Upper lobe of left lung (tissue), 6 donors: ENCODE results near the gene NR2C2. TPM values are rescaled to one million over a fixed set of nuclear protein-coding genes. Genes with fewer than 3 reads are reported as not detected.

Experiments
- ATAC-seq, 2 donors: fragments of 200-7000 bp; cut with Tn5 transposase; one replicate each; pipeline ENCODE4 v1.9.1; 2022; ENCODE audit warnings: mild to moderate bottlenecking in 2 of 2, moderate library complexity in 2 of 2; ENCODE audit not compliant: low FRiP score in 2 of 2
- DNase-seq, 2 donors: peaks; one replicate each; pipeline ENCODE4 v3.0.0-alpha.2; 2019 to 2020
- H3K27ac ChIP-seq, 4 donors: fragments of 200-600 bp; sonication (generic); one replicate each; pipeline ENCODE4 v1.5.1; 2016 to 2019
- H3K27me3 ChIP-seq, 4 donors: fragments of 200-600 bp; sonication (generic); one replicate each; pipeline ENCODE4 v1.5.1; 2017 to 2019
- H3K36me3 ChIP-seq, 4 donors: fragments of 200-600 bp; sonication (generic); one replicate each; pipeline ENCODE4 v1.5.1; 2016 to 2019
- H3K4me1 ChIP-seq, 4 donors: fragments of 200-600 bp; sonication (generic); one replicate each; pipeline ENCODE4 v1.5.1; 2018 to 2019
- H3K4me3 ChIP-seq, 4 donors: fragments of 200-600 bp; sonication (generic); one replicate each; pipeline ENCODE4 v1.5.1; 2017 to 2019; ENCODE audit warnings: mild to moderate bottlenecking in 2 of 4, moderate library complexity in 1 of 4
- H3K9me3 ChIP-seq, 4 donors: fragments of 200-600 bp; sonication (generic); one replicate each; pipeline ENCODE4 v1.5.1; 2018 to 2019
- EP300 ChIP-seq, 4 donors: sonication (generic); formaldehyde crosslinking; IDR thresholded peaks; one replicate each; pipeline ENCODE4 v1.5.1; 2017; ENCODE audit warnings: antibody characterized with exemption in 4 of 4, control low read depth in 2 of 4
- POLR2A ChIP-seq, 4 donors: fragments of 450-650 bp; IDR thresholded peaks; one replicate each; pipeline ENCODE4 v1.5.1; 2016 to 2017; ENCODE audit warnings: antibody characterized with exemption in 4 of 4, mild to moderate bottlenecking in 2 of 4
- POLR2AphosphoS5 ChIP-seq, 2 donors: sonication (generic); formaldehyde crosslinking; IDR thresholded peaks; one replicate each; pipeline ENCODE4 v1.5.1; 2017; ENCODE audit warnings: antibody characterized with exemption in 2 of 2
- WGBS, 2 donors: methylation state at CpG; one replicate each; pipeline ENCODE4 v1.1.5; 2017 to 2018; 5-methylcytosine and 5-hydroxymethylcytosine counted together
- total RNA-seq, 6 donors: library from RNA; depleted of rRNA in 4 of 6; stranded (reverse); fragments of >200 nt in 4 of 6; gene quantifications; one replicate each; pipeline versions ENCODE4 v1.1.0 to v1.2.1, GENCODE V29; 2016 to 2021
- TF ChIP-seq, protein P1 (sequence below), 6 experiments: fragments of 450-650 bp in 4 of 6; fragments of 200-600 bp in 2 of 6; sonication (generic) in 2 of 6; IDR thresholded peaks; one replicate each; pipeline ENCODE4 v1.5.1; 2016 to 2019; ENCODE audit warnings: antibody characterized with exemption in 6 of 6
- donor health status: DM: no; HTN: no; CAD: no; lungs with moderate emphysema.
- donor health status: DM: no; HTN: yes; CAD: no; lungs with severe emphysema.

Gene NR2C2
- total RNA-seq, 6 donors from 2014 or later: 24.9 to 54.0 (median 46.6) TPM

DNA sequence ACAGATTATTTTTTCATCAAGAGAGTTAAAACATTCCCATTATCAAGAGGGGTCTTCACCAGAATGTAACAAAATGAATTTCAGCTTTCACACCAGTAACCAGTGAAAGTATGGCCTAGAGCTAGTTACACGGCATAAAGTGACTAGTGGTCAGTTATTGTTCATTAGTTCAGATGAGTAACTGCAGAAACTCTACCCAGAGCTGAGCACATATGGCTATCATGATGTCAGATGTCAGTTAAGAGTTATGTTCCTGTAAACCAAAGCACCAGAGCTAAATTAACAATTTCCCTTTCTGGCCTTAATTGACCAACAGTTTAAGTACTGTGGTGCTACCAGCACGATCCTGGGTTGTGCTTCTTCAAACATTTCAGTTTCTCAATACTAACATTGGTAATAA, 124.3 kb downstream of the NR2C2 start:
- H3K36me3 ChIP-seq: peaks cover 21 to 67% (median 48%) of the 10 kb centered on the region in 4 donors
- H3K4me1 ChIP-seq: no peaks in the 10 kb centered on the region
- H3K9me3 ChIP-seq: no peaks in the 10 kb centered on the region
- ATAC-seq (no peak), DNase-seq (no peak)
- TF ChIP-seq POLR2AphosphoS5 (IDR thresholded peaks at IDR 0.05) (no peak), EP300 (IDR thresholded peaks at IDR 0.05) (no peak), POLR2A (IDR thresholded peaks at IDR 0.05) (no peak)
- TF ChIP-seq, protein P1, sequence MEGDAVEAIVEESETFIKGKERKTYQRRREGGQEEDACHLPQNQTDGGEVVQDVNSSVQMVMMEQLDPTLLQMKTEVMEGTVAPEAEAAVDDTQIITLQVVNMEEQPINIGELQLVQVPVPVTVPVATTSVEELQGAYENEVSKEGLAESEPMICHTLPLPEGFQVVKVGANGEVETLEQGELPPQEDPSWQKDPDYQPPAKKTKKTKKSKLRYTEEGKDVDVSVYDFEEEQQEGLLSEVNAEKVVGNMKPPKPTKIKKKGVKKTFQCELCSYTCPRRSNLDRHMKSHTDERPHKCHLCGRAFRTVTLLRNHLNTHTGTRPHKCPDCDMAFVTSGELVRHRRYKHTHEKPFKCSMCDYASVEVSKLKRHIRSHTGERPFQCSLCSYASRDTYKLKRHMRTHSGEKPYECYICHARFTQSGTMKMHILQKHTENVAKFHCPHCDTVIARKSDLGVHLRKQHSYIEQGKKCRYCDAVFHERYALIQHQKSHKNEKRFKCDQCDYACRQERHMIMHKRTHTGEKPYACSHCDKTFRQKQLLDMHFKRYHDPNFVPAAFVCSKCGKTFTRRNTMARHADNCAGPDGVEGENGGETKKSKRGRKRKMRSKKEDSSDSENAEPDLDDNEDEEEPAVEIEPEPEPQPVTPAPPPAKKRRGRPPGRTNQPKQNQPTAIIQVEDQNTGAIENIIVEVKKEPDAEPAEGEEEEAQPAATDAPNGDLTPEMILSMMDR (IDR thresholded peaks at IDR 0.05): no peak
- H3K4me3 ChIP-seq: no peak overlapping the region
- H3K27me3 ChIP-seq: no peaks in the 10 kb centered on the region
- 96 to 97% methylated on average over 2 of the region's 2 CpGs for WGBS, 2 donors
- H3K27ac ChIP-seq: no peak overlapping the region

DNA sequence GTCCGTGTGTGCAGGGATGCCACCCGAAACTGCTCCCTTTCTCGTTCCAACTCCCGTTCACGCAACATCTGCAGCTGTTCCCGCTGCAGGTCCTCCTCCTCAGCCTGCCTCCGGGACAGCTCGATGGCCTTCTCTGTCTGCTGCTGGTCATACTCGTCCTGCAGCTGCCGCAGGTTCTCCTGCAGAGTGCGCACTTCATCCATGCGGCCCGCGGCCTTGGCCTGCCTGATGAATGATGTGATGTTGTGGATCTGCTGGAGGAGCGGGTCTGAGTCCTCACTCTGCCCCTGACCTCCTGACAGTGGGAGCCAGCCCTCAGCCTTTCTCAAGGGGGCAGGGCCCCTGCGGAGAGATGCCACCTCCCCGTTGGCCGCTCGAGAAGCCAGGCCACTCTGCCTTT, 127.1 kb downstream of the NR2C2 start:
- TF ChIP-seq, protein P1 (IDR thresholded peaks at IDR 0.05): no peak
- TF ChIP-seq POLR2A (IDR thresholded peaks at IDR 0.05) (no peak), POLR2AphosphoS5 (IDR thresholded peaks at IDR 0.05) (no peak), EP300 (IDR thresholded peaks at IDR 0.05) (no peak)
- H3K4me3 ChIP-seq: no peak overlapping the region
- peaks cover 40 to 94% (median 70%) of the 10 kb centered on the region in 4 donors for H3K36me3 ChIP-seq
- H3K27me3 ChIP-seq: no peaks in the 10 kb centered on the region
- DNase-seq (no peak), ATAC-seq (no peak)
- no peaks in the 10 kb centered on the region for H3K4me1 ChIP-seq
- H3K9me3 ChIP-seq: no peaks in the 10 kb centered on the region
- 91 to 96% methylated on average over 17 of the region's 19 CpGs for WGBS, 2 donors
- H3K27ac ChIP-seq: no peak overlapping the region

DNA sequence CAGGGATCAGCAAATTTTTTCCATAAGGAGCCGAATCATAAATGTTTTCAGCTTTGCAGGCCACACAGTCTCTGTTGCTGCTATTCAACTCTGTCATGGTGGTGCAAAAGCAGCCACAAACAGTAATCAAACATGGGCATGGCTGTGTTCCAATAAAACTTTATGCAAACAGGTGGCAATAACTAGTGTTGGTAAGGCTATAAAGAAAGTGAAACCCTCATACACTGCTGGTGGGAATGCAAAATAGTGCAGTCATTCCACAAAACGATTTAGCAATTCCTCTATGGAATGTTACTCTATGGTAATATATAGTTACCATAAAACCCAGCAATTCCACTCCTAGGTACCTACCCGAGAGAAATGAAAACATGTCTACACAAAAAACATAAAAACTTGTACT, 131.7 kb downstream of the NR2C2 start:
- DNase-seq (no peak), ATAC-seq (no peak)
- H3K27ac ChIP-seq: no peak overlapping the region
- peaks cover 47 to 99% (median 87%) of the 10 kb centered on the region in 4 donors for H3K36me3 ChIP-seq
- H3K4me3 ChIP-seq: no peak overlapping the region
- peaks cover 5 to 23% (median 18%) of the 10 kb centered on the region in 4 donors for H3K4me1 ChIP-seq
- 89% methylated on average over 3 of the region's 3 CpGs for WGBS, 2 donors
- H3K9me3 ChIP-seq: no peaks in the 10 kb centered on the region
- no peak for TF ChIP-seq EP300 (IDR thresholded peaks at IDR 0.05)
- no peak for TF ChIP-seq POLR2AphosphoS5 (IDR thresholded peaks at IDR 0.05)
- TF ChIP-seq POLR2A (IDR thresholded peaks at IDR 0.05): no peak
- TF ChIP-seq, protein P1 (IDR thresholded peaks at IDR 0.05): no peak
- H3K27me3 ChIP-seq: no peaks in the 10 kb centered on the region

DNA sequence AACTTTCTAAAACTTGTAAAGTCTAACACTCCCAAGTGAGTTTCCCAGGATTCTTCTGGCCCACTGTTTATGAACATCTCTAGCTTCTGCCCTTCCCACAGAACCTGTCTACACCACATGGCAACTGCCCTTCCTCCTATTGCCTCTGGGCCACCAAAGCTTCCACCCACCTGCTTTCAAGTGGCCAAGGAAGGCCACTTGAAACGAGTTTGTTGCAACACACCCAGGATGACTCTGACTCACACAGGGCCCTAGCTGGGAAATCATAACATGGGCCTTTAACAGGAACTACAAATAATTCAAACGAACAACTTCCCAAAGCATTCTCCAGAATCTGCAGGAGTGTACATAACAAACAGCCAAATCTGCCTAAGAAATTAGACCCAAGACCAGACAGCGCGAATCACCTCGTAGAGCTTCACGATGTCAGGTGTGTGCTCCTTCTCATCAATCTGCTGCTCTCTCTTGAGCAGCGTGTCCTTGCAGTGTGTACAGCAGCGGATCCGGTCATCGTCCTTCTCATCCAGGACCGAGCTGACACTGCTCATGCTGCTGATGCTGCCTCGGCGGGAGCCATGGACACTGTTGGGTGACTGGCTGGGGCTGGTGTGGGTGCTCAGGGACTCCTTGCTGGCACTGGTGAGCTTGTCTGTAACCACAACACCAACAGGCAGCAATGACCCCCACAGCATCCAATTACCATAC, 134.7 kb downstream of the NR2C2 start:
- ATAC-seq (peak; percentile 66 to 83), DNase-seq (peak; percentile 39 to 88)
- H3K4me3 ChIP-seq: no peak overlapping the region
- peaks cover 37 to 98% (median 76%) of the 10 kb centered on the region in 4 donors for H3K36me3 ChIP-seq
- H3K4me1 ChIP-seq: peaks cover 5 to 23% (median 18%) of the 10 kb centered on the region in 4 donors
- WGBS, 2 donors: 65 to 80% methylated on average over 11 to 13 of the region's 13 CpGs
- TF ChIP-seq POLR2A (IDR thresholded peaks at IDR 0.05) (no peak), POLR2AphosphoS5 (IDR thresholded peaks at IDR 0.05) (peak; percentile 60 to 71), EP300 (IDR thresholded peaks at IDR 0.05) (peak in 1 of 4 donors; percentile 89)
- TF ChIP-seq, protein P1 (IDR thresholded peaks at IDR 0.05): peak in 1 of 6 experiments; percentile 9
- H3K27ac ChIP-seq: peak overlapping the region; percentile 65 to 92 (median 72)
- H3K27me3 ChIP-seq: no peaks in the 10 kb centered on the region
- H3K9me3 ChIP-seq: no peaks in the 10 kb centered on the region
